GM23338 (cell line): ENCODE results near the gene MKI67. TPM values are rescaled to one million over a fixed set of nuclear protein-coding genes. Genes with fewer than 3 reads are reported as not detected.
A peak's percentile ranks its signal among the peaks of the same experiment; 100 is the strongest.

ENCODE experiments used
- ATAC-seq: fragments of 200-7000 bp; cut with Tn5 transposase; 3 replicates; pipeline ENCODE4 v1.9.1; 2020
- DNase-seq: peaks from one replicate; pipeline ENCODE4 v3.0.0-alpha.2; 2015; ENCODE audit warnings: low spot score
- H2AFZ ChIP-seq: fragments of 200-600 bp; sonication (generic); 2 replicates; pipeline ENCODE4 v1.8.0; 2016; ENCODE audit warnings: antibody characterized with exemption, mild to moderate bottlenecking, moderate library complexity
- H3F3A ChIP-seq: fragments of 200-600 bp; sonication (generic); replicated peaks from 2 replicates; pipeline ENCODE4 v1.8.0; 2017; ENCODE audit warnings: antibody characterized with exemption, mixed run types, low read depth
- H3K27ac ChIP-seq: fragments of 200-600 bp; sonication (generic); 2 replicates; pipeline ENCODE4 v1.6.1; 2016; ENCODE audit warnings: low read depth
- H3K27me3 ChIP-seq: fragments of 200-600 bp; sonication (generic); 2 replicates; pipeline ENCODE4 v1.8.0; 2016; ENCODE audit warnings: mild to moderate bottlenecking, mixed run types, moderate library complexity; ENCODE audit not compliant: insufficient read depth
- H3K36me3 ChIP-seq: fragments of 200-600 bp; sonication (generic); 2 replicates; pipeline ENCODE4 v1.8.0; 2016; ENCODE audit warnings: mild to moderate bottlenecking; ENCODE audit not compliant: insufficient read depth
- H3K4me1 ChIP-seq: fragments of 200-600 bp; sonication (generic); 2 replicates; pipeline ENCODE4 v1.8.0; 2016; ENCODE audit warnings: mild to moderate bottlenecking, moderate library complexity; ENCODE audit not compliant: insufficient read depth
- H3K4me2 ChIP-seq: fragments of 200-600 bp; sonication (generic); 2 replicates; pipeline ENCODE4 v1.7.1; 2017; ENCODE audit warnings: mixed run types
- H3K4me3 ChIP-seq: fragments of 200-600 bp; sonication (generic); 2 replicates; pipeline ENCODE4 v1.6.1; 2016; ENCODE audit warnings: mixed run types
- H3K79me2 ChIP-seq: fragments of 200-600 bp; sonication (generic); replicated peaks from 2 replicates; pipeline ENCODE4 v1.8.0; 2017; ENCODE audit warnings: mild to moderate bottlenecking; ENCODE audit not compliant: insufficient read depth
- H3K9me2 ChIP-seq: fragments of 200-600 bp; sonication (generic); 2 replicates; pipeline ENCODE4 v1.8.0; 2017; ENCODE audit not compliant: insufficient read depth
- H4K20me1 ChIP-seq: fragments of 200-600 bp; sonication (generic); replicated peaks from 2 replicates; pipeline ENCODE4 v1.8.0; 2017; ENCODE audit warnings: mild to moderate bottlenecking; ENCODE audit not compliant: insufficient read depth
- H3K27ac Mint-ChIP-seq: 2 replicates; pipeline ENCODE4 v1.8.0; 2020; ENCODE audit warnings: inconsistent platforms, mild to moderate bottlenecking, moderate library complexity, mixed read lengths
- H3K27me3 Mint-ChIP-seq: 3 replicates; pipeline ENCODE4 v1.8.0; 2022; ENCODE audit warnings: low read depth, mild to moderate bottlenecking, moderate library complexity, mixed read lengths, inconsistent platforms; ENCODE audit not compliant: insufficient read depth, poor library complexity
- H3K36me3 Mint-ChIP-seq: 3 replicates; pipeline ENCODE4 v1.8.0; 2021; ENCODE audit warnings: low read depth, mild to moderate bottlenecking, inconsistent platforms, moderate library complexity, mixed read lengths
- H3K4me1 Mint-ChIP-seq: 3 replicates; pipeline ENCODE4 v1.8.0; 2020; ENCODE audit warnings: mild to moderate bottlenecking, inconsistent platforms, mixed read lengths
- H3K4me3 Mint-ChIP-seq: 3 replicates; pipeline ENCODE4 v1.8.0; 2021; ENCODE audit warnings: moderate library complexity, mild to moderate bottlenecking, inconsistent platforms, mixed read lengths
- H3K9me3 Mint-ChIP-seq: 3 replicates; pipeline ENCODE4 v1.8.0; 2020; ENCODE audit warnings: moderate library complexity, mild to moderate bottlenecking, inconsistent platforms, mixed read lengths
- EZH2 ChIP-seq: fragments of 200-600 bp; sonication (generic); IDR thresholded peaks from one replicate; pipeline ENCODE4 v1.8.0; 2017; ENCODE audit warnings: antibody characterized with exemption, mild to moderate bottlenecking, low read depth; ENCODE audit not compliant: unreplicated experiment
- JUNB ChIP-seq: IDR thresholded peaks from one replicate; pipeline ENCODE4 v1.6.1; 2016; ENCODE audit warnings: antibody characterized with exemption; ENCODE audit not compliant: unreplicated experiment
- ZNF114 ChIP-seq: fragments of 250-450 bp; sonication (Bioruptor Pico); IDR thresholded peaks from 2 replicates; pipeline ENCODE4 v1.5.0; 2020; ENCODE audit warnings: mild to moderate bottlenecking, moderate library complexity
- polyA plus RNA-seq: library from polyadenylated mRNA; unstranded; fragments of >200 nt; fragmentation: Nextera tagmentation; extraction: Ambion mirVana; gene quantifications from 2 replicates; pipeline ENCODE4 v1.2.1, GENCODE V29; 2016
- total RNA-seq: library from RNA; depleted of rRNA; stranded (reverse); fragments of >200 nt; shearing (Covaris generic); gene quantifications from 2 replicates; pipeline ENCODE4 v1.2.3, GENCODE V29; 2014
- TF ChIP-seq, protein P1 (sequence below): IDR thresholded peaks from one replicate; pipeline ENCODE4 v1.6.1; 2018; ENCODE audit warnings: antibody characterized with exemption; ENCODE audit not compliant: unreplicated experiment
- TF ChIP-seq, protein P2 (sequence below): IDR thresholded peaks from 2 replicates; pipeline ENCODE4 v1.6.1; 2016; ENCODE audit warnings: antibody characterized with exemption
- TF ChIP-seq, protein P3 (sequence below): fragments of 250-450 bp; sonication (Bioruptor Pico); IDR thresholded peaks from 2 replicates; pipeline ENCODE4 v1.5.0; 2020; ENCODE audit warnings: mild to moderate bottlenecking, moderate library complexity

MKI67 gene
- total and polyA plus RNA-seq, 2 experiments from 2014 or later = 58.0 to 103 TPM

DNA sequence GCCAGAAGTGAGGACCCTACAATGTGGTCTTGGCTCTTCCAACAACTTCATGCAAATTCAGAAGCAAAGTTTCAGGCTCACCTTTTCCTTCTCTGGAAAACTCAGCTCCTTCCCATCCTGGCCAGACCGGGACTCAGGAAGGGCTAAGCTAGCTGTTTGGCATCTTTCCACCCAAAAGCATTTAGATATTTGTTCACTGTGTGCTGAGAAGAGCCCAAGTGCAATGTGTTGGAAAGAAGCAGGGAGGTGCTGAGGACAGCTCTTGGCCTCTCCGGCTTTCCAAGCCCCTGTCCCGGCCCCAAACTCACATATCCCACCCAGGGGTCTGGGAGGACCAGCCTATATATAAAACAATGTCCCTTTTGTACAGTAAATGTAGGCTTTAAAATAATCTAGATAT is 44.5 kb downstream of the MKI67 start (continued):
- TF ChIP-seq, protein P1, sequence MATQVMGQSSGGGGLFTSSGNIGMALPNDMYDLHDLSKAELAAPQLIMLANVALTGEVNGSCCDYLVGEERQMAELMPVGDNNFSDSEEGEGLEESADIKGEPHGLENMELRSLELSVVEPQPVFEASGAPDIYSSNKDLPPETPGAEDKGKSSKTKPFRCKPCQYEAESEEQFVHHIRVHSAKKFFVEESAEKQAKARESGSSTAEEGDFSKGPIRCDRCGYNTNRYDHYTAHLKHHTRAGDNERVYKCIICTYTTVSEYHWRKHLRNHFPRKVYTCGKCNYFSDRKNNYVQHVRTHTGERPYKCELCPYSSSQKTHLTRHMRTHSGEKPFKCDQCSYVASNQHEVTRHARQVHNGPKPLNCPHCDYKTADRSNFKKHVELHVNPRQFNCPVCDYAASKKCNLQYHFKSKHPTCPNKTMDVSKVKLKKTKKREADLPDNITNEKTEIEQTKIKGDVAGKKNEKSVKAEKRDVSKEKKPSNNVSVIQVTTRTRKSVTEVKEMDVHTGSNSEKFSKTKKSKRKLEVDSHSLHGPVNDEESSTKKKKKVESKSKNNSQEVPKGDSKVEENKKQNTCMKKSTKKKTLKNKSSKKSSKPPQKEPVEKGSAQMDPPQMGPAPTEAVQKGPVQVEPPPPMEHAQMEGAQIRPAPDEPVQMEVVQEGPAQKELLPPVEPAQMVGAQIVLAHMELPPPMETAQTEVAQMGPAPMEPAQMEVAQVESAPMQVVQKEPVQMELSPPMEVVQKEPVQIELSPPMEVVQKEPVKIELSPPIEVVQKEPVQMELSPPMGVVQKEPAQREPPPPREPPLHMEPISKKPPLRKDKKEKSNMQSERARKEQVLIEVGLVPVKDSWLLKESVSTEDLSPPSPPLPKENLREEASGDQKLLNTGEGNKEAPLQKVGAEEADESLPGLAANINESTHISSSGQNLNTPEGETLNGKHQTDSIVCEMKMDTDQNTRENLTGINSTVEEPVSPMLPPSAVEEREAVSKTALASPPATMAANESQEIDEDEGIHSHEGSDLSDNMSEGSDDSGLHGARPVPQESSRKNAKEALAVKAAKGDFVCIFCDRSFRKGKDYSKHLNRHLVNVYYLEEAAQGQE = no peak
- no peak for TF ChIP-seq ZNF114 (CRISPR knock-in tag)

DNA sequence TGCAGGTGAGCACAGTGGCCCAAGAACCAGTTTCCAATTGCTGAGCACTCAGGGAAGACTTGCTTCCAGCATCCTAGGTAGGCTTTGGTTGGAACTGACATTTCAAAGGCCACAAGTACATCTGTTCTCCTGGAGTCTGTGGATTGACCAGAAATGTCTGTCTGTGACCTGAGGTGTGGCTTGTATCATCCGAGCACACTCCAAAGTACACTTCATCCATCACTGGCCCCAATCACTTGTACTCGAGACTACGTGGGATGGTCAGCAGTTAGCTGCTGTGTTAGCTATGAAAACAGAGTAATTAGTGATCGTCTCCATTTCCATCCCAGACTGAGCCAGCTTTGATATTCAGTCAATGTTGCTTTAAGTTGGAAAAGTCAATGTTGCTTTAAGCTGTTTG is 45.0 kb downstream of the MKI67 start:
- peaks cover 2% of the 10 kb centered on the region; the same call in 1 of the 2 replicates for H3K9me2 ChIP-seq
- DNase-seq (no peak), ATAC-seq (no peak)
- H2AFZ ChIP-seq = 0 out of 2 replicates have a peak overlapping the region, but pooled peaks have one; percentile 43
- H3K27ac ChIP-seq = no peak overlapping the region
- Mint-ChIP-seq H3K4me3 (no peak overlapping the region), H3K36me3 (no peaks in the 10 kb centered on the region), H3K27ac (no peak overlapping the region), H3K9me3 (no peaks in the 10 kb centered on the region), H3K4me1 (peaks cover 31% of the 10 kb centered on the region), H3K27me3 (peaks cover 3% of the 10 kb centered on the region)
- H3F3A ChIP-seq = no peaks in the 10 kb centered on the region
- H3K4me1 ChIP-seq = peaks cover 19% of the 10 kb centered on the region
- H3K4me2 ChIP-seq = no peak overlapping the region
- H4K20me1 ChIP-seq = no peaks in the 10 kb centered on the region
- no peak for TF ChIP-seq ZNF114 (CRISPR knock-in tag)
- TF ChIP-seq, protein P2, sequence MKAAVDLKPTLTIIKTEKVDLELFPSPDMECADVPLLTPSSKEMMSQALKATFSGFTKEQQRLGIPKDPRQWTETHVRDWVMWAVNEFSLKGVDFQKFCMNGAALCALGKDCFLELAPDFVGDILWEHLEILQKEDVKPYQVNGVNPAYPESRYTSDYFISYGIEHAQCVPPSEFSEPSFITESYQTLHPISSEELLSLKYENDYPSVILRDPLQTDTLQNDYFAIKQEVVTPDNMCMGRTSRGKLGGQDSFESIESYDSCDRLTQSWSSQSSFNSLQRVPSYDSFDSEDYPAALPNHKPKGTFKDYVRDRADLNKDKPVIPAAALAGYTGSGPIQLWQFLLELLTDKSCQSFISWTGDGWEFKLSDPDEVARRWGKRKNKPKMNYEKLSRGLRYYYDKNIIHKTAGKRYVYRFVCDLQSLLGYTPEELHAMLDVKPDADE = no peak
- no peak for TF ChIP-seq EZH2
- TF ChIP-seq JUNB = no peak
- TF ChIP-seq, protein P3, sequence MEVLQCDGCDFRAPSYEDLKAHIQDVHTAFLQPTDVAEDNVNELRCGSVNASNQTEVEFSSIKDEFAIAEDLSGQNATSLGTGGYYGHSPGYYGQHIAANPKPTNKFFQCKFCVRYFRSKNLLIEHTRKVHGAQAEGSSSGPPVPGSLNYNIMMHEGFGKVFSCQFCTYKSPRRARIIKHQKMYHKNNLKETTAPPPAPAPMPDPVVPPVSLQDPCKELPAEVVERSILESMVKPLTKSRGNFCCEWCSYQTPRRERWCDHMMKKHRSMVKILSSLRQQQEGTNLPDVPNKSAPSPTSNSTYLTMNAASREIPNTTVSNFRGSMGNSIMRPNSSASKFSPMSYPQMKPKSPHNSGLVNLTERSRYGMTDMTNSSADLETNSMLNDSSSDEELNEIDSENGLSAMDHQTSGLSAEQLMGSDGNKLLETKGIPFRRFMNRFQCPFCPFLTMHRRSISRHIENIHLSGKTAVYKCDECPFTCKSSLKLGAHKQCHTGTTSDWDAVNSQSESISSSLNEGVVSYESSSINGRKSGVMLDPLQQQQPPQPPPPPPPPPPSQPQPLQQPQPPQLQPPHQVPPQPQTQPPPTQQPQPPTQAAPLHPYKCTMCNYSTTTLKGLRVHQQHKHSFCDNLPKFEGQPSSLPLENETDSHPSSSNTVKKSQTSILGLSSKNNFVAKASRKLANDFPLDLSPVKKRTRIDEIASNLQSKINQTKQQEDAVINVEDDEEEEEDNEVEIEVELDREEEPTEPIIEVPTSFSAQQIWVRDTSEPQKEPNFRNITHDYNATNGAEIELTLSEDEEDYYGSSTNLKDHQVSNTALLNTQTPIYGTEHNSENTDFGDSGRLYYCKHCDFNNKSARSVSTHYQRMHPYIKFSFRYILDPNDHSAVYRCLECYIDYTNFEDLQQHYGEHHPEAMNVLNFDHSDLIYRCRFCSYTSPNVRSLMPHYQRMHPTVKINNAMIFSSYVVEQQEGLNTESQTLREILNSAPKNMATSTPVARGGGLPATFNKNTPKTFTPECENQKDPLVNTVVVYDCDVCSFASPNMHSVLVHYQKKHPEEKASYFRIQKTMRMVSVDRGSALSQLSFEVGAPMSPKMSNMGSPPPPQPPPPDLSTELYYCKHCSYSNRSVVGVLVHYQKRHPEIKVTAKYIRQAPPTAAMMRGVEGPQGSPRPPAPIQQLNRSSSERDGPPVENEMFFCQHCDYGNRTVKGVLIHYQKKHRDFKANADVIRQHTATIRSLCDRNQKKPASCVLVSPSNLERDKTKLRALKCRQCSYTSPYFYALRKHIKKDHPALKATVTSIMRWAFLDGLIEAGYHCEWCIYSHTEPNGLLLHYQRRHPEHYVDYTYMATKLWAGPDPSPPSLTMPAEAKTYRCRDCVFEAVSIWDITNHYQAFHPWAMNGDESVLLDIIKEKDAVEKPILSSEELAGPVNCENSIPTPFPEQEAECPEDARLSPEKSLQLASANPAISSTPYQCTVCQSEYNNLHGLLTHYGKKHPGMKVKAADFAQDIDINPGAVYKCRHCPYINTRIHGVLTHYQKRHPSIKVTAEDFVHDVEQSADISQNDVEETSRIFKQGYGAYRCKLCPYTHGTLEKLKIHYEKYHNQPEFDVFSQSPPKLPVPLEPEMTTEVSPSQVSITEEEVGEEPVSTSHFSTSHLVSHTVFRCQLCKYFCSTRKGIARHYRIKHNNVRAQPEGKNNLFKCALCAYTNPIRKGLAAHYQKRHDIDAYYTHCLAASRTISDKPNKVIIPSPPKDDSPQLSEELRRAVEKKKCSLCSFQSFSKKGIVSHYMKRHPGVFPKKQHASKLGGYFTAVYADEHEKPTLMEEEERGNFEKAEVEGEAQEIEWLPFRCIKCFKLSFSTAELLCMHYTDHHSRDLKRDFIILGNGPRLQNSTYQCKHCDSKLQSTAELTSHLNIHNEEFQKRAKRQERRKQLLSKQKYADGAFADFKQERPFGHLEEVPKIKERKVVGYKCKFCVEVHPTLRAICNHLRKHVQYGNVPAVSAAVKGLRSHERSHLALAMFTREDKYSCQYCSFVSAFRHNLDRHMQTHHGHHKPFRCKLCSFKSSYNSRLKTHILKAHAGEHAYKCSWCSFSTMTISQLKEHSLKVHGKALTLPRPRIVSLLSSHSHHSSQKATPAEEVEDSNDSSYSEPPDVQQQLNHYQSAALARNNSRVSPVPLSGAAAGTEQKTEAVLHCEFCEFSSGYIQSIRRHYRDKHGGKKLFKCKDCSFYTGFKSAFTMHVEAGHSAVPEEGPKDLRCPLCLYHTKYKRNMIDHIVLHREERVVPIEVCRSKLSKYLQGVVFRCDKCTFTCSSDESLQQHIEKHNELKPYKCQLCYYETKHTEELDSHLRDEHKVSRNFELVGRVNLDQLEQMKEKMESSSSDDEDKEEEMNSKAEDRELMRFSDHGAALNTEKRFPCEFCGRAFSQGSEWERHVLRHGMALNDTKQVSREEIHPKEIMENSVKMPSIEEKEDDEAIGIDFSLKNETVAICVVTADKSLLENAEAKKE = no peak
- no peak overlapping the region for H3K4me3 ChIP-seq
- H3K79me2 ChIP-seq = no peaks in the 10 kb centered on the region
- H3K27me3 ChIP-seq = no peaks in the 10 kb centered on the region
- H3K36me3 ChIP-seq = no peaks in the 10 kb centered on the region
